ENCODE data around the gene TENM3.

DNA sequence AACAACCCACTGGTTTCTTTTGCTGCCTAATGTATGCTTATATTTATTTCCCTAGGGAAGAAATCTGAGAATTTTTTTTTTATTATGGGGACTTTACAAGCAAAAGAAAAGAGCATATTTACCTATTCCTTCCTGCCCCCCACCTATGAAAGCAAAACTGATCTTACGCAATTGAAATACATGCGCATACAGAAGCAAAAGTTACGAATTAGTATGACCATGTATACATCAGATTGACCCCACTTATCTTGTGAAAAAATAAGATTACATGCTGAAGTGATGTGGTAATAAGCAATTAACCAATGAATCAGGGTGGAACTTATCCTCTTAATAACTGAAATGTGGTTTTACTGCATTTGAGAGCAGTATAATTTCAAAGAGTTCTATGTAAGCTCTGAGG lies 151.0 kb downstream of the TENM3 start:
- TF ChIP-seq, protein P1, sequence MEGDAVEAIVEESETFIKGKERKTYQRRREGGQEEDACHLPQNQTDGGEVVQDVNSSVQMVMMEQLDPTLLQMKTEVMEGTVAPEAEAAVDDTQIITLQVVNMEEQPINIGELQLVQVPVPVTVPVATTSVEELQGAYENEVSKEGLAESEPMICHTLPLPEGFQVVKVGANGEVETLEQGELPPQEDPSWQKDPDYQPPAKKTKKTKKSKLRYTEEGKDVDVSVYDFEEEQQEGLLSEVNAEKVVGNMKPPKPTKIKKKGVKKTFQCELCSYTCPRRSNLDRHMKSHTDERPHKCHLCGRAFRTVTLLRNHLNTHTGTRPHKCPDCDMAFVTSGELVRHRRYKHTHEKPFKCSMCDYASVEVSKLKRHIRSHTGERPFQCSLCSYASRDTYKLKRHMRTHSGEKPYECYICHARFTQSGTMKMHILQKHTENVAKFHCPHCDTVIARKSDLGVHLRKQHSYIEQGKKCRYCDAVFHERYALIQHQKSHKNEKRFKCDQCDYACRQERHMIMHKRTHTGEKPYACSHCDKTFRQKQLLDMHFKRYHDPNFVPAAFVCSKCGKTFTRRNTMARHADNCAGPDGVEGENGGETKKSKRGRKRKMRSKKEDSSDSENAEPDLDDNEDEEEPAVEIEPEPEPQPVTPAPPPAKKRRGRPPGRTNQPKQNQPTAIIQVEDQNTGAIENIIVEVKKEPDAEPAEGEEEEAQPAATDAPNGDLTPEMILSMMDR (IDR thresholded peaks at IDR 0.05; ENCODE audit: borderline replicate concordance, extremely low read depth, low read length, poor library complexity, severe bottlenecking) = no peak
- no peak for TF ChIP-seq EZH2 (IDR thresholded peaks at IDR 0.05; ENCODE audit: borderline replicate concordance, low read depth, low read length, severe bottlenecking)
